A549 (cell line): ENCODE data around the gene CCDC190.

Source experiments
- CTCF ChIP-seq: fragments of >200 bp; sonication (Bioruptor Twin); formaldehyde crosslinking; IDR thresholded peaks from 3 replicates; pipeline ENCODE4 v1.5.1; 2016
- KDM5A ChIP-seq: fragments of 200-600 bp; sonication (generic); IDR thresholded peaks from 2 replicates; pipeline ENCODE4 v1.6.1; 2016; ENCODE audit warnings: antibody characterized with exemption, mild to moderate bottlenecking
- POLR2A ChIP-seq: IDR thresholded peaks from 2 replicates; pipeline ENCODE4 v1.6.1; 2012; ENCODE audit warnings: mild to moderate bottlenecking, low read length
- ZC3H11A ChIP-seq: fragments of 450-650 bp; IDR thresholded peaks from 2 replicates; pipeline ENCODE4 v1.6.1; 2014; ENCODE audit warnings: antibody characterized with exemption, mild to moderate bottlenecking

DNA sequence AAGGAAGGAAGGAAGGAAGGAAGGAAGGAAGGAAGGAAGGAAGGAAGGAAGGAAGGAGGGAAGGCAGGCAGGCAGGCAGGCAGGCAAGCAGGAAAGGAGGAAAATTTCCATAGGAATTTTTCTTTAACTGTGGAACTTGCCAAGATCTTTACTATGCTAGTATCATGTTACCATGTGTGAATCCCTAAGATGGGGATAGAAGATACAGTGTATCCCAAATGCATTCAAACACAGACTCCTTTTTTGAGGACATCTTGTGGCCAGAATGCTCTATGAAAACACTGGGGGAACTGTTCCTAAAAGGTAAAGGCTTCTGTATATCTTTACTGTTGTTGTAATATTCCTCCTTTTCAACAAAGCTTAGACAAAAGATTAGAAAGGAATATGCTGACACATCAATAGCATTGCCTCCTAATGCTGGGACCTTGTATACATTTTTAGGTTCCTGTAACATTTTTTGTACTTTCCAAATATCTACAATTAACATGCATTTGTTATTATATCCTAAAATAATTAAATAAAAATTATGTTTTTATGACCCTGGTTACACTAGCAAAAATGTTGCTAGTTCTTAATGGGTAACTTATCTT is 20.6 kb downstream of the CCDC190 start:
- no peak for TF ChIP-seq CTCF
- TF ChIP-seq KDM5A: no peak
- no peak for TF ChIP-seq POLR2A
- TF ChIP-seq ZC3H11A: no peak
